Measurements from ENCODE around the gene TTC33.

The TTC33 gene

DNA sequence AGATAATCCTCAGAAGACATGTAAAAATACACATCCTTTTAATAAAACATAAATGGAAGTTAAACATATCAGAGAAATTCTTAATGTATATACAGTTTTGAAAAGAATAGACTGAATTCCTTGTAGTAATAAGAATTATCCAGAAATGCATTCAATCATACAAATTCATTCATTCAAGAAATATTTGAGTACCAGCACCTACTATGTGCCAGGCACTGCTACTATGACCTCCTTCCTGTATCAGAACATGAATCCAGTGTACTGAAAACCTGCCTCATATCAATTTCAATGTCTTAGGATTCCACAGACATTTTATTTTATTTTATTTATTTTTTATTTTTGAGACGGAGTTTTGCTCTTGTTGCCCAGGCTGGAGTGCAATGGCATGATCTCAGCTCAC, 29.2 kb upstream of the TTC33 start:
- Histone ChIP-seq H3K9me2 (replicated peaks; ENCODE audit: low read depth, low read length) (no peaks in the 10 kb centered on the region), H3F3A (ENCODE audit: low read depth) (no peaks in the 10 kb centered on the region), H2AFZ (ENCODE audit: low read length) (no peak overlapping the region), H3K4me1 (ENCODE audit: insufficient read depth, low read length, poor library complexity, severe bottlenecking) (peaks cover 7% of the 10 kb centered on the region), H3K4me3 (ENCODE audit: low read length, poor library complexity, severe bottlenecking) (no peak overlapping the region), H4K20me1 (ENCODE audit: insufficient read depth, low read length, poor library complexity, severe bottlenecking) (peaks cover 80% of the 10 kb centered on the region), H3K4me2 (ENCODE audit: low read depth, low read length, poor library complexity, severe bottlenecking) (no peak overlapping the region), H3K79me2 (ENCODE audit: insufficient read depth, low read length) (peaks cover 97% of the 10 kb centered on the region), H3K9me3 (ENCODE audit: insufficient read depth, low read depth, low read length) (peaks cover 8% of the 10 kb centered on the region; the same call in 1 of the 2 replicates), H3K9ac (ENCODE audit: low read depth, low read length, poor library complexity, severe bottlenecking) (no peak overlapping the region), H3K27me3 (ENCODE audit: insufficient read depth, low read length, poor library complexity, severe bottlenecking) (no peaks in the 10 kb centered on the region), H3K36me3 (ENCODE audit: insufficient read depth, low read length) (peaks cover 18% of the 10 kb centered on the region; the same call in 1 of the 2 replicates)
- TF ChIP-seq, protein P1, sequence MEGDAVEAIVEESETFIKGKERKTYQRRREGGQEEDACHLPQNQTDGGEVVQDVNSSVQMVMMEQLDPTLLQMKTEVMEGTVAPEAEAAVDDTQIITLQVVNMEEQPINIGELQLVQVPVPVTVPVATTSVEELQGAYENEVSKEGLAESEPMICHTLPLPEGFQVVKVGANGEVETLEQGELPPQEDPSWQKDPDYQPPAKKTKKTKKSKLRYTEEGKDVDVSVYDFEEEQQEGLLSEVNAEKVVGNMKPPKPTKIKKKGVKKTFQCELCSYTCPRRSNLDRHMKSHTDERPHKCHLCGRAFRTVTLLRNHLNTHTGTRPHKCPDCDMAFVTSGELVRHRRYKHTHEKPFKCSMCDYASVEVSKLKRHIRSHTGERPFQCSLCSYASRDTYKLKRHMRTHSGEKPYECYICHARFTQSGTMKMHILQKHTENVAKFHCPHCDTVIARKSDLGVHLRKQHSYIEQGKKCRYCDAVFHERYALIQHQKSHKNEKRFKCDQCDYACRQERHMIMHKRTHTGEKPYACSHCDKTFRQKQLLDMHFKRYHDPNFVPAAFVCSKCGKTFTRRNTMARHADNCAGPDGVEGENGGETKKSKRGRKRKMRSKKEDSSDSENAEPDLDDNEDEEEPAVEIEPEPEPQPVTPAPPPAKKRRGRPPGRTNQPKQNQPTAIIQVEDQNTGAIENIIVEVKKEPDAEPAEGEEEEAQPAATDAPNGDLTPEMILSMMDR (conservative IDR thresholded peaks at IDR 0.05; ENCODE audit: low read length): no peak

DNA sequence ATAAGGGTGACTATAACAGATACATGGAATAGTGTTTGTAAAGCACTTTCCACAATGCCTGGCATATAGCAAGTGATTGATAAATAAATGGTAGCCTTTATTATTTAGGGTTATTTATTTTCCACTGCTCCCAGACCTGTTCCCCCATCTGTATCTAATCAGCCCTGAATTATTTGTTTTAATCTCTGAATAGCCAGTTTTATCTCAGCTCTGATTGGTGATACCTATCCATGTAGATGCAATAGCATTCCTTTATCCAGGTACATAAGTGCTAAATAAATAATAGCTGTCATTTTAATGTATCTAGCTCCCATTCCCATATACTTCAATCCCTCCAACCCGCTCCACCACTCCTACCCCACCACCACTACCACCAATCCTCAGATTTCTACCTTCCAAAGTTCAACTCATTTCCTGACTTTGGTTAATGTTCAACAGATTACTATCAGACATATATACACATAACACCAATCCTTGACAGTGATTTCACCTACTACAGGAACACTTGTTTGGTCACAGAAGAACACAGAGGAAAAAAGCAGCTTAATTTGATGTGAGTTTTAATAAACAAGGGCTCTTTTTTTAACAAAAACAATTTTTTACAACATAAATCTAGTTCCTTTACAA, 28.4 kb upstream of the TTC33 start:
- TF ChIP-seq, protein P1 (conservative IDR thresholded peaks at IDR 0.05; ENCODE audit: low read length): no peak
- TF ChIP-seq EZH2phosphoT487 (IDR thresholded peaks at IDR 0.05; ENCODE audit: borderline replicate concordance): no peak
- Histone ChIP-seq H3K9me3 (ENCODE audit: insufficient read depth, low read depth, low read length) (peaks cover 8% of the 10 kb centered on the region; the same call in 1 of the 2 replicates), H3K27me3 (ENCODE audit: insufficient read depth, low read length, poor library complexity, severe bottlenecking) (no peaks in the 10 kb centered on the region), H3K79me2 (ENCODE audit: insufficient read depth, low read length) (peaks cover 99% of the 10 kb centered on the region), H3K4me3 (ENCODE audit: low read length, poor library complexity, severe bottlenecking) (no peak overlapping the region), H3F3A (ENCODE audit: low read depth) (no peaks in the 10 kb centered on the region), H3K9me2 (replicated peaks; ENCODE audit: low read depth, low read length) (no peaks in the 10 kb centered on the region), H3K4me2 (ENCODE audit: low read depth, low read length, poor library complexity, severe bottlenecking) (no peak overlapping the region), H3K36me3 (ENCODE audit: insufficient read depth, low read length) (peaks cover 18% of the 10 kb centered on the region; the same call in 1 of the 2 replicates), H4K20me1 (ENCODE audit: insufficient read depth, low read length, poor library complexity, severe bottlenecking) (peaks cover 82% of the 10 kb centered on the region), H3K9ac (ENCODE audit: low read depth, low read length, poor library complexity, severe bottlenecking) (no peak overlapping the region), H2AFZ (ENCODE audit: low read length) (no peak overlapping the region), H3K4me1 (ENCODE audit: insufficient read depth, low read length, poor library complexity, severe bottlenecking) (peaks cover 6% of the 10 kb centered on the region)

DNA sequence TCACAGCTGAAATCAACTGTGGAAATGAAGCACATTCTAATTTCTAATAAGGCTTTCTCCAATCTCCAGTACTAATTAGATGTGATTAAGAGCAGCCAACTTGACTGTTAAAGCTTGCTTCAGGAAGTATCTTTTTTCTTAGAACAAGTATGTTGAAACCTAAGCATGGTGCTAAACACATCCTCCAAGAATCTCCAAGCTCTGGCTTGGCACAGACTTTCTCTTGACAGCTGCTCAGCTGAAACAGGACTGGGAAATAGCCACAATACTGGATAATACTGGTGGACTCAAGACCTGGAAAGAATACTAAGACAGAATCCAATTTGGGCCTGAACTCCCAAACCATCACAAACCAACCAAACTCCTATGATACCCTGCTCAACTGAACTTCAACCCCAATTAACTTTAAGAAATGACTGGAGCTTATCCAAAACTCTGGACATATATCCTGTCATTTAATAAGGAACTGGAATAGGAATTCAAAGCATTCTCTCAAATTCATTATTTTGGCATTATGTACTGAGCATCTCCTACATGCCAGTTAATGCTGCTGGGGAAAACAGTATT, 26.2 kb upstream of the TTC33 start:
- no peaks in the 10 kb centered on the region for H3K27me3 ChIP-seq (ENCODE audit: insufficient read depth, low read length, poor library complexity, severe bottlenecking)
- no peak overlapping the region for H3K4me3 ChIP-seq (ENCODE audit: low read length, poor library complexity, severe bottlenecking)
- H3K4me2 ChIP-seq (ENCODE audit: low read depth, low read length, poor library complexity, severe bottlenecking): no peak overlapping the region
- no peak overlapping the region for H2AFZ ChIP-seq (ENCODE audit: low read length)
- peaks cover 6% of the 10 kb centered on the region for H3K4me1 ChIP-seq (ENCODE audit: insufficient read depth, low read length, poor library complexity, severe bottlenecking)
- TF ChIP-seq EZH2phosphoT487 (IDR thresholded peaks at IDR 0.05; ENCODE audit: borderline replicate concordance): no peak
- TF ChIP-seq, protein P1 (conservative IDR thresholded peaks at IDR 0.05; ENCODE audit: low read length): no peak
- H4K20me1 ChIP-seq (ENCODE audit: insufficient read depth, low read length, poor library complexity, severe bottlenecking): peaks cover 80% of the 10 kb centered on the region
- H3F3A ChIP-seq (ENCODE audit: low read depth): no peaks in the 10 kb centered on the region
- peaks cover 87% of the 10 kb centered on the region for H3K79me2 ChIP-seq (ENCODE audit: insufficient read depth, low read length)
- H3K9me3 ChIP-seq (ENCODE audit: insufficient read depth, low read depth, low read length): no peaks in the 10 kb centered on the region
- peaks cover 4% of the 10 kb centered on the region; the same call in 1 of the 2 replicates for H3K36me3 ChIP-seq (ENCODE audit: insufficient read depth, low read length)
- no peaks in the 10 kb centered on the region for H3K9me2 ChIP-seq (replicated peaks; ENCODE audit: low read depth, low read length)
- no peak overlapping the region for H3K9ac ChIP-seq (ENCODE audit: low read depth, low read length, poor library complexity, severe bottlenecking)
